Keratinocyte (primary cell): ENCODE data around the gene THAP9. TPM values are rescaled to one million over a fixed set of nuclear protein-coding genes. Genes with fewer than 3 reads are reported as not detected.

Experiments used
- DNase-seq: peaks from one replicate; pipeline ENCODE4 v3.0.0-alpha.2; 2011; ENCODE audit warnings: low read depth, missing footprints, low spot score
- FAIRE-seq: peaks from 2 replicates; lab custom pipeline; 2011; peaks lifted over from hg19 to GRCh38; lab: Jason Lieb, UNC
- H2AFZ ChIP-seq: 2 replicates; pipeline ENCODE4 v1.6.0; 2012; ENCODE audit warnings: low read length, control low read depth, inconsistent platforms; ENCODE audit not compliant: control insufficient read depth
- H3K27ac ChIP-seq: 2 replicates; pipeline ENCODE4 v1.5.1; 2011; ENCODE audit warnings: low read length; ENCODE audit not compliant: control insufficient read depth, insufficient read depth
- H3K27me3 ChIP-seq: 3 replicates; pipeline ENCODE4 v1.6.0; 2011; ENCODE audit warnings: low read length; ENCODE audit not compliant: control insufficient read depth, insufficient read depth; ENCODE audit errors: extremely low read depth
- H3K36me3 ChIP-seq, 2 experiments: 2 replicates in 1 of 2; 3 replicates in 1 of 2; pipeline ENCODE4 v1.5.1; 2011; ENCODE audit warnings: low read length in 2 of 2, mild to moderate bottlenecking in 1 of 2; ENCODE audit not compliant: control insufficient read depth in 2 of 2, insufficient read depth in 2 of 2; ENCODE audit errors: extremely low read depth in 1 of 2
- H3K4me1 ChIP-seq: 3 replicates; pipeline ENCODE4 v1.5.1; 2011; ENCODE audit warnings: low read length; ENCODE audit not compliant: control insufficient read depth, insufficient read depth; ENCODE audit errors: extremely low read depth
- H3K4me2 ChIP-seq: 3 replicates; pipeline ENCODE4 v1.6.0; 2011; ENCODE audit warnings: low read depth, low read length; ENCODE audit not compliant: control insufficient read depth, insufficient read depth; ENCODE audit errors: extremely low read depth
- H3K4me3 ChIP-seq, 3 experiments: fragments of 200-600 bp in 1 of 3; sonication (generic) in 1 of 3; 2 replicates in 2 of 3; 3 replicates in 1 of 3; pipeline ENCODE4 v1.5.1; 2011 to 2016; ENCODE audit warnings: low read length in 3 of 3, mild to moderate bottlenecking in 3 of 3, control low read depth in 2 of 3, inconsistent platforms in 1 of 3, low read depth in 1 of 3, mixed read lengths in 1 of 3, mixed run types in 1 of 3, moderate library complexity in 1 of 3; ENCODE audit not compliant: control insufficient read depth in 2 of 3, insufficient read depth in 2 of 3; ENCODE audit errors: extremely low read depth in 1 of 3
- H3K79me2 ChIP-seq: 2 replicates; pipeline ENCODE4 v1.6.0; 2012; ENCODE audit warnings: low read length; ENCODE audit not compliant: control insufficient read depth, insufficient read depth
- H3K9ac ChIP-seq: 3 replicates; pipeline ENCODE4 v1.6.0; 2011; ENCODE audit warnings: low read length; ENCODE audit not compliant: control insufficient read depth, insufficient read depth; ENCODE audit errors: extremely low read depth
- H3K9me1 ChIP-seq: 3 replicates; pipeline ENCODE4 v1.6.0; 2011; ENCODE audit warnings: low read length; ENCODE audit not compliant: control insufficient read depth, insufficient read depth; ENCODE audit errors: extremely low read depth
- H3K9me3 ChIP-seq: 2 replicates; pipeline ENCODE4 v1.5.1; 2012; ENCODE audit warnings: low read depth, low read length; ENCODE audit not compliant: control insufficient read depth
- H4K20me1 ChIP-seq: 3 replicates; pipeline ENCODE4 v1.6.0; 2011; ENCODE audit warnings: low read length; ENCODE audit not compliant: control insufficient read depth, insufficient read depth; ENCODE audit errors: extremely low read depth
- EZH2 ChIP-seq: IDR thresholded peaks from one replicate; pipeline ENCODE4 v1.6.1; 2012; ENCODE audit warnings: inconsistent platforms, mild to moderate bottlenecking, low read length, moderate library complexity
- dilution Hi-C: fragments of 300-500 bp; cut with MboI; formaldehyde crosslinking; loops from one replicate; pipeline ENCODE4 v1.7.0; 2020; ENCODE audit warnings: low sequenced_read_pairs; ENCODE audit not compliant: extremely low pct_ligation_motif_present
- polyA plus RNA-seq, 5 experiments: library from polyadenylated mRNA; depleted of rRNA in 3 of 5; stranded (reverse) in 3 of 5; stranded (forward) in 1 of 5; unstranded in 1 of 5; fragments of >200 nt; gene quantifications; 1 replicate in 1 of 5; 2 replicates in 3 of 5; 3 replicates in 1 of 5; pipeline versions ENCODE4 v1.2.1 to v1.2.3, GENCODE V29; 2011 to 2012; ENCODE audit warnings: missing spikeins in 2 of 5, low read depth in 1 of 5, low replicate concordance in 1 of 5
- TF ChIP-seq, protein P1 (sequence below), 3 experiments: IDR thresholded peaks in 1 of 3; conservative IDR thresholded peaks in 1 of 3; optimal IDR thresholded peaks in 1 of 3; 2 replicates in 2 of 3; 3 replicates in 1 of 3; pipeline versions ENCODE3 to v1.5.1; 2011; ENCODE audit warnings: low read length in 3 of 3, mild to moderate bottlenecking in 3 of 3, moderate library complexity in 2 of 3, control low read depth in 1 of 3, inconsistent platforms in 1 of 3; ENCODE audit not compliant: insufficient read depth in 2 of 3; ENCODE audit errors: extremely low read depth in 1 of 3

THAP9 gene
- polyA plus RNA-seq, 1 donor (not counting 4 experiments of a cell fraction or from before 2014, with no cell fraction given), result 1.9 TPM

DNA sequence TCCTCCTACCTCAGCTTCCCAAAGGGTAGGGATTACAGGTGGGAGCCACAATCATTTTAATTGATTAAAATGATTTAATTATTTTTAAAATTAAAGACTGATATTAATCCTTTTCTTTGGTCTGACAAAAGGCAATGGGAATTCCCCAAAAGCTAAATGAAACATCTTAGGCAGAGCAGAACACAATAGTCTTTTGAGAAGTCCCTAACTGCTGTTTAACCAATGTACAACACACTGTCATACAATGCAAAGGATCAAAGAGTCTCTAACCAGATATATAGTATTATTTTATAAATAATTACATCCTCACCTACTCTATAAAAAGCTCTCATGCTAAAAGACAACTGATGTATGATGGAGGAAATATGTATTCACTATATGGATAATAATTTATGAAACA, 47.0 kb downstream of the THAP9 start:
- Histone ChIP-seq H3K9me1 (no peaks in the 10 kb centered on the region), H3K27ac (no peak overlapping the region), H4K20me1 (no peaks in the 10 kb centered on the region), H3K4me1 (no peaks in the 10 kb centered on the region), H3K27me3 (no peaks in the 10 kb centered on the region), H3K79me2 (no peaks in the 10 kb centered on the region), H2AFZ (no peak overlapping the region), H3K36me3 (no peaks in the 10 kb centered on the region), H3K9ac (no peak overlapping the region), H3K9me3 (no peaks in the 10 kb centered on the region), H3K4me2 (no peak overlapping the region), H3K4me3 (no peak overlapping the region)
- dilution Hi-C loops, result no loop called here
- DNase-seq (no peak), FAIRE-seq (no peak)
- TF ChIP-seq EZH2, result no peak
- TF ChIP-seq, protein P1, sequence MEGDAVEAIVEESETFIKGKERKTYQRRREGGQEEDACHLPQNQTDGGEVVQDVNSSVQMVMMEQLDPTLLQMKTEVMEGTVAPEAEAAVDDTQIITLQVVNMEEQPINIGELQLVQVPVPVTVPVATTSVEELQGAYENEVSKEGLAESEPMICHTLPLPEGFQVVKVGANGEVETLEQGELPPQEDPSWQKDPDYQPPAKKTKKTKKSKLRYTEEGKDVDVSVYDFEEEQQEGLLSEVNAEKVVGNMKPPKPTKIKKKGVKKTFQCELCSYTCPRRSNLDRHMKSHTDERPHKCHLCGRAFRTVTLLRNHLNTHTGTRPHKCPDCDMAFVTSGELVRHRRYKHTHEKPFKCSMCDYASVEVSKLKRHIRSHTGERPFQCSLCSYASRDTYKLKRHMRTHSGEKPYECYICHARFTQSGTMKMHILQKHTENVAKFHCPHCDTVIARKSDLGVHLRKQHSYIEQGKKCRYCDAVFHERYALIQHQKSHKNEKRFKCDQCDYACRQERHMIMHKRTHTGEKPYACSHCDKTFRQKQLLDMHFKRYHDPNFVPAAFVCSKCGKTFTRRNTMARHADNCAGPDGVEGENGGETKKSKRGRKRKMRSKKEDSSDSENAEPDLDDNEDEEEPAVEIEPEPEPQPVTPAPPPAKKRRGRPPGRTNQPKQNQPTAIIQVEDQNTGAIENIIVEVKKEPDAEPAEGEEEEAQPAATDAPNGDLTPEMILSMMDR (optimal IDR thresholded peaks at IDR 0.05 in 1 of 3, IDR thresholded peaks at IDR 0.05 in 1 of 3, conservative IDR thresholded peaks at IDR 0.05 in 1 of 3; ENCODE audit: extremely low read depth in 1 of 3, insufficient read depth in 2 of 3, low read length in 3 of 3), result no peak

GRCh38 chr4:82948647-82949204, 48.2 kb downstream of the THAP9 start:
- no peaks in the 10 kb centered on the region for H3K9me3 ChIP-seq
- H3K27me3 ChIP-seq, result no peaks in the 10 kb centered on the region
- no peak overlapping the region for H3K9ac ChIP-seq
- no peak overlapping the region for H3K27ac ChIP-seq
- TF ChIP-seq EZH2, result no peak
- TF ChIP-seq, protein P1 (optimal IDR thresholded peaks at IDR 0.05 in 1 of 3, IDR thresholded peaks at IDR 0.05 in 1 of 3, conservative IDR thresholded peaks at IDR 0.05 in 1 of 3; ENCODE audit: extremely low read depth in 1 of 3, insufficient read depth in 2 of 3, low read length in 3 of 3), result no peak
- no peak overlapping the region for H3K4me2 ChIP-seq
- no peak overlapping the region for H2AFZ ChIP-seq
- no peaks in the 10 kb centered on the region for H3K36me3 ChIP-seq
- no peaks in the 10 kb centered on the region for H3K79me2 ChIP-seq
- H3K4me3 ChIP-seq, result no peak overlapping the region
- no peaks in the 10 kb centered on the region for H3K9me1 ChIP-seq
- no peaks in the 10 kb centered on the region for H3K4me1 ChIP-seq
- FAIRE-seq (no peak), DNase-seq (no peak)
- no peaks in the 10 kb centered on the region for H4K20me1 ChIP-seq
- dilution Hi-C loops, result no loop called here
